Naive thymus-derived CD4-positive, alpha-beta T cell (primary cell): ENCODE data around the gene CAPRIN2. TPM values are rescaled to one million over a fixed set of nuclear protein-coding genes. Genes with fewer than 3 reads are reported as not detected.

Source experiments
- ATAC-seq: fragments of 150-1000 bp; cut with Tn5 transposase; 2 replicates; pipeline ENCODE4 v1.10.0; 2021; ENCODE audit warnings: mild to moderate bottlenecking, moderate library complexity
- CTCF ChIA-PET: fragments of 350-600 bp; sonication (Branson Sonifier 250); formaldehyde crosslinking; loops from one replicate; lab custom pipeline; 2021; ENCODE audit warnings: antibody characterized with exemption; lab: Charles Lee
- POLR2A ChIA-PET: fragments of 350-600 bp; sonication (Branson Sonifier 250); formaldehyde crosslinking; loops from one replicate; lab custom pipeline; 2021; ENCODE audit warnings: antibody characterized with exemption, inconsistent platforms; lab: Charles Lee
- DNase-seq, 9 donors: peaks; one replicate each; pipeline versions ENCODE4 v3.0.0 to v3.0.0-alpha.2; 2020 to 2022; ENCODE audit warnings: mixed read lengths in 1 of 9
- H3K27ac ChIP-seq: one replicate; pipeline ENCODE4 v1.7.0; 2013; ENCODE audit warnings: mild to moderate bottlenecking, low read depth, low read length, moderate library complexity
- H3K27me3 ChIP-seq, 2 donors: one replicate each; pipeline ENCODE4 v1.7.0; 2013; ENCODE audit warnings: low read length in 2 of 2, mild to moderate bottlenecking in 2 of 2, moderate library complexity in 2 of 2; ENCODE audit not compliant: control insufficient read depth in 2 of 2, insufficient read depth in 2 of 2
- H3K36me3 ChIP-seq, 3 experiments: 1 replicate in 2 of 3; 2 replicates in 1 of 3; pipeline ENCODE4 v1.7.0; 2013; ENCODE audit warnings: low read length in 3 of 3, mild to moderate bottlenecking in 3 of 3, moderate library complexity in 1 of 3; ENCODE audit not compliant: insufficient read depth in 3 of 3, control insufficient read depth in 2 of 3
- H3K4me1 ChIP-seq, 2 donors: one replicate each; pipeline ENCODE4 v1.7.0; 2013; ENCODE audit warnings: low read length in 2 of 2, mild to moderate bottlenecking in 2 of 2, moderate library complexity in 1 of 2; ENCODE audit not compliant: control insufficient read depth in 2 of 2, insufficient read depth in 2 of 2
- H3K4me3 ChIP-seq: 2 replicates; pipeline ENCODE4 v1.7.0; 2013; ENCODE audit warnings: mild to moderate bottlenecking, low read length
- H3K9me3 ChIP-seq, 3 experiments: 1 replicate in 2 of 3; 2 replicates in 1 of 3; pipeline ENCODE4 v1.7.0; 2013; ENCODE audit warnings: low read length in 3 of 3; ENCODE audit not compliant: control insufficient read depth in 2 of 3
- H3K27ac Mint-ChIP-seq, 9 donors: one replicate each; pipeline ENCODE4 v1.8.0; 2020 to 2022; ENCODE audit warnings: mixed read lengths in 9 of 9, mild to moderate bottlenecking in 8 of 9, moderate library complexity in 5 of 9, inconsistent platforms in 2 of 9
- H3K27me3 Mint-ChIP-seq, 5 donors: one replicate each; pipeline ENCODE4 v1.8.0; 2021 to 2022; ENCODE audit warnings: mixed read lengths in 5 of 5, mild to moderate bottlenecking in 1 of 5
- H3K36me3 Mint-ChIP-seq, 5 donors: one replicate each; pipeline ENCODE4 v1.8.0; 2020 to 2022; ENCODE audit warnings: mixed read lengths in 5 of 5, mild to moderate bottlenecking in 3 of 5, inconsistent platforms in 1 of 5
- H3K4me1 Mint-ChIP-seq, 7 donors: one replicate each; pipeline ENCODE4 v1.8.0; 2020 to 2022; ENCODE audit warnings: mixed read lengths in 7 of 7, mild to moderate bottlenecking in 3 of 7, inconsistent platforms in 1 of 7
- H3K4me3 Mint-ChIP-seq, 10 donors: one replicate each; pipeline ENCODE4 v1.8.0; 2020 to 2022; ENCODE audit warnings: mild to moderate bottlenecking in 10 of 10, mixed read lengths in 10 of 10, moderate library complexity in 6 of 10, inconsistent platforms in 2 of 10
- H3K9me3 Mint-ChIP-seq, 11 donors: one replicate each; pipeline ENCODE4 v1.8.0; 2020 to 2022; ENCODE audit warnings: mixed read lengths in 11 of 11, mild to moderate bottlenecking in 4 of 11, inconsistent platforms in 1 of 11, moderate library complexity in 1 of 11
- intact Hi-C, 2 donors: fragments of 100-400 bp; cut with micrococcal nuclease; formaldehyde crosslinking; loops; one replicate each; pipeline ENCODE4 v1.15.1; 2023
- polyA plus RNA-seq, 2 donors: library from polyadenylated mRNA; unstranded; fragments of 300-500 nt; fragmentation: Illumina TruSeq; gene quantifications; one replicate each; pipeline ENCODE4 v1.2.3, GENCODE V29; 2021
- total RNA-seq, 6 experiments: library from RNA in 5 of 6; stranded (reverse) in 5 of 6; gene quantifications; 1 replicate in 5 of 6; 2 replicates in 1 of 6; pipeline ENCODE4 v1.2.3 and lab custom pipeline; 2021 to 2026

Gene CAPRIN2
- total RNA-seq, result 10 to 100 TPM; 13.7 to 50.1 (median 28.9) TPM
- 1 to 10 TPM; 6.5 to 7.1 TPM for polyA plus RNA-seq
- total RNA-seq (lab: John Stamatoyannopoulos, UW), result 70.1 reads per million, percentile 78 among the genes with 10 or more reads in this experiment

GRCh38 chr12:30754750-30755394 is at the start of gene CAPRIN2:
Gene CAPRIN2 (minus strand): TSS chr12:30754951. CDS start chr12:30753520, 1,431 bp downstream.
- Histone ChIP-seq H3K27ac (peak within 1 kb of the TSS; percentile 63), H3K4me3 (peak within 1 kb of the TSS; percentile 67), H3K27me3 (no peaks in the 10 kb centered on the region), H3K4me1 (peaks cover 13 to 29% of the 10 kb centered on the region in 2 donors), H3K36me3 (peaks cover 0 to 5% (median 0%) of the 10 kb centered on the region in 3 experiments), H3K9me3 (no peaks in the 10 kb centered on the region)
- intact Hi-C loops, result loop anchor here (1.0 to 10.0 kb wide), 19 partner anchors 42 to 2000 kb away; partner anchors contain the start of genes DNM1L (in 2 of the 2), ERGIC2 (in 2 of the 2), ETFBKMT (in 2 of the 2) and IPO8 (in 2 of the 2)
- peak; percentile 96 for ATAC-seq
- POLR2A ChIA-PET, result interaction anchor here (0.8 to 1.5 kb wide), 6 partner anchors 10 to 1373 kb away, joined by 3 to 10 read pairs (median 4); partner anchors contain the start of gene IPO8
- no peaks in the 10 kb centered on the region for H3K27me3 Mint-ChIP-seq
- no peaks in the 10 kb centered on the region for H3K9me3 Mint-ChIP-seq
- CTCF ChIA-PET, result interaction anchor here (0.6 to 1.4 kb wide), 5 partner anchors 11 to 62 kb away, joined by 3 to 8 read pairs (median 3); partner anchors contain the start of gene IPO8
- H3K36me3 Mint-ChIP-seq, result peaks cover 0 to 11% (median 3%) of the 10 kb centered on the region in 5 donors
- peak; percentile 89 to 97 (median 92) for DNase-seq
- peaks cover 21 to 53% (median 46%) of the 10 kb centered on the region in 7 donors for H3K4me1 Mint-ChIP-seq
- peak within 1 kb of the TSS; percentile 80 to 93 (median 90) for H3K27ac Mint-ChIP-seq
- H3K4me3 Mint-ChIP-seq, result peak within 1 kb of the TSS; percentile 93 to 99 (median 96)

GRCh38 chr12:30797689-30798088 is 42.9 kb upstream of the CAPRIN2 start:
- peaks cover 0 to 3% of the 10 kb centered on the region in 2 donors for H3K27me3 ChIP-seq
- H3K9me3 Mint-ChIP-seq, result peaks cover 0 to 2% (median 0%) of the 10 kb centered on the region in 11 donors
- ChIA-PET POLR2A (no interaction called here), CTCF (no interaction called here)
- H3K36me3 Mint-ChIP-seq, result no peaks in the 10 kb centered on the region
- no peak overlapping the region for H3K27ac ChIP-seq
- peaks cover 10 to 20% (median 15%) of the 10 kb centered on the region in 7 donors for H3K4me1 Mint-ChIP-seq
- no peaks in the 10 kb centered on the region for H3K4me1 ChIP-seq
- ATAC-seq (no peak), DNase-seq (no peak)
- H3K27ac Mint-ChIP-seq, result no peak overlapping the region
- H3K27me3 Mint-ChIP-seq, result peaks cover 36 to 59% (median 48%) of the 10 kb centered on the region in 5 donors
- no peak overlapping the region for H3K4me3 ChIP-seq
- intact Hi-C loops, result loop anchor here in 1 of 2 donors (2.0 kb wide), 1 partner anchor 43 kb away; the partner anchor contains the start of gene CAPRIN2
- no peaks in the 10 kb centered on the region for H3K36me3 ChIP-seq
- H3K9me3 ChIP-seq, result no peaks in the 10 kb centered on the region
- H3K4me3 Mint-ChIP-seq, result peak overlapping the region in 9 of 10 donors; percentile 7 to 84 (median 60)

DNA sequence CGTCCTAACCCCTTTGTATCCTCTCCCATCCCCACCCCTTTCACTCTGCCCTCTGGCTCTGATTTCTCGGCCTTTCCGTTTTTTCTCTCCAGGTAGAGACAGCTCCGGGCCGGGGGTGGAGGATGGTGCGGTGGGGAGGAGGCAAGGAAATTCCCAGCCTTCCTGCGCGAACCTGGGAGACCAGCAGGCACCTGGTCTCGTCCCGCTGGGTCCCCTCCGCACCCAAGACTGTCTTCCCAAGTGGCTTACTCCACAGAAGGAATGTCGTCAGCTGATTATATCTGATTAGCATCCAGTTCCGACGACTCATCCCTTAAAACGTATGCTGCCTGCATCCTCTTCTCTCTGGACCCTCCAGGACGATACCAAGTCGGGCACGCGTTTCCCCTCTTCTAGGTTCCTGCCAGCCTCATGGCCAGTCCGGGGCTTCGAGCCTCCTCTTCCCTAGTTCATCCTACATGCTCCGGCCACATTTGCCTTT is 42.2 kb upstream of the CAPRIN2 start:
- DNase-seq (no peak), ATAC-seq (no peak)
- intact Hi-C loops, result loop anchor here in 1 of 2 donors (2.0 kb wide), 1 partner anchor 42 kb away; the partner anchor contains the start of gene CAPRIN2
- H3K27me3 ChIP-seq, result peaks cover 0 to 3% of the 10 kb centered on the region in 2 donors
- Mint-ChIP-seq H3K27me3 (peaks cover 36 to 63% (median 48%) of the 10 kb centered on the region in 5 donors), H3K4me1 (peaks cover 10 to 20% (median 15%) of the 10 kb centered on the region in 7 donors), H3K9me3 (peaks cover 0 to 2% (median 0%) of the 10 kb centered on the region in 11 donors), H3K36me3 (no peaks in the 10 kb centered on the region), H3K4me3 (peak overlapping the region; percentile 62 to 84 (median 70)), H3K27ac (peak overlapping the region in 1 of 9 donors; percentile 27)
- H3K9me3 ChIP-seq, result no peaks in the 10 kb centered on the region
- H3K36me3 ChIP-seq, result no peaks in the 10 kb centered on the region
- POLR2A ChIA-PET, result no interaction called here
- no peak overlapping the region for H3K27ac ChIP-seq
- CTCF ChIA-PET, result interaction anchor here (0.9 kb wide), 1 partner anchor 43 kb away, joined by 3 read pairs; no protein-coding TSS in a partner anchor
- no peak overlapping the region for H3K4me3 ChIP-seq
- no peaks in the 10 kb centered on the region for H3K4me1 ChIP-seq

GRCh38 chr12:30796313-30796780 is 41.6 kb upstream of the CAPRIN2 start:
- peaks cover 0 to 2% (median 0%) of the 10 kb centered on the region in 11 donors for H3K9me3 Mint-ChIP-seq
- H3K27ac Mint-ChIP-seq, result no peak overlapping the region
- ChIA-PET POLR2A (no interaction called here), CTCF (interaction anchor here (0.9 kb wide), 1 partner anchor 43 kb away, joined by 3 read pairs; no protein-coding TSS in a partner anchor)
- no peaks in the 10 kb centered on the region for H3K36me3 ChIP-seq
- DNase-seq, result no peak
- intact Hi-C loops, result loop anchor here in 1 of 2 donors (2.0 kb wide), 1 partner anchor 42 kb away; the partner anchor contains the start of gene CAPRIN2
- H3K9me3 ChIP-seq, result no peaks in the 10 kb centered on the region
- peaks cover 10 to 20% (median 15%) of the 10 kb centered on the region in 7 donors for H3K4me1 Mint-ChIP-seq
- no peaks in the 10 kb centered on the region for H3K4me1 ChIP-seq
- peak overlapping the region in 7 of 10 donors; percentile 32 to 84 (median 72) for H3K4me3 Mint-ChIP-seq
- H3K27me3 Mint-ChIP-seq, result peaks cover 36 to 62% (median 48%) of the 10 kb centered on the region in 5 donors
- peak; percentile 33 for ATAC-seq
- H3K27ac ChIP-seq, result no peak overlapping the region
- H3K27me3 ChIP-seq, result peaks cover 0 to 3% of the 10 kb centered on the region in 2 donors
- peak overlapping the region; percentile 47 for H3K4me3 ChIP-seq
- H3K36me3 Mint-ChIP-seq, result no peaks in the 10 kb centered on the region

- H3K4me1 ChIP-seq, result no peaks in the 10 kb centered on the region
- H3K4me3 ChIP-seq, result peak overlapping the region; percentile 47
- Mint-ChIP-seq H3K27me3 (peaks cover 36 to 65% (median 48%) of the 10 kb centered on the region in 5 donors), H3K4me3 (peak overlapping the region in 8 of 10 donors; percentile 39 to 84 (median 72)), H3K27ac (no peak overlapping the region), H3K4me1 (peaks cover 10 to 20% (median 15%) of the 10 kb centered on the region in 7 donors), H3K36me3 (no peaks in the 10 kb centered on the region), H3K9me3 (peaks cover 0 to 2% (median 0%) of the 10 kb centered on the region in 11 donors)
- peak; percentile 76 for ATAC-seq
- intact Hi-C loops, result loop anchor here in 1 of 2 donors (2.0 kb wide), 1 partner anchor 41 kb away; the partner anchor contains the start of gene CAPRIN2
- CTCF ChIA-PET, result interaction anchor here (0.9 kb wide), 1 partner anchor 42 kb away, joined by 3 read pairs; no protein-coding TSS in a partner anchor
- H3K9me3 ChIP-seq, result no peaks in the 10 kb centered on the region
- no peak overlapping the region for H3K27ac ChIP-seq
- H3K27me3 ChIP-seq, result peaks cover 0 to 3% of the 10 kb centered on the region in 2 donors
- H3K36me3 ChIP-seq, result no peaks in the 10 kb centered on the region
- DNase-seq, result peak in 6 of 9 donors; percentile 5 to 64 (median 14)
- POLR2A ChIA-PET, result no interaction called here
These were observed 40.9 kb upstream of the CAPRIN2 start for GRCh38 chr12:30795410-30796312.
